ENCODE results near the gene MED17.

DNA sequence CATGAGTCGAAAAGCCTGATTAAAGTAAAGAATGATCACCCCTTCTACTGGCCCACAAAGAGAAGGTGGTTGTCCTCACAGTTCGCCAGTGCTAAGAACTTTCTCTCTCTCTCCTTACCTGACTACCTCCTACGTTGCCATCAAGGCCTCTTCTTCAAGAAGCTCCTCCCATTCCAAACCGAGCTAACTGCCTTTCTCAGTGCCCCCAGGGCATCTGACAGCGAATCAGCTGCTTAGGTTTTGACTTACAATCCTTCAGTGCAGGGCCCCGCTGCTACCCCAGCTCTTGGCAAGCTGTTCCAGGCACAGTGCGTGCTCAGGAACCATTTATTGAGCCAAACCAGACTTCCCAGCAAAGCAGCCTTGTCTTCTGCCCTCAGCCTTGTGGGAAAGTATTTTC, 60.5 kb downstream of the MED17 start:
- TF ChIP-seq, protein P1, sequence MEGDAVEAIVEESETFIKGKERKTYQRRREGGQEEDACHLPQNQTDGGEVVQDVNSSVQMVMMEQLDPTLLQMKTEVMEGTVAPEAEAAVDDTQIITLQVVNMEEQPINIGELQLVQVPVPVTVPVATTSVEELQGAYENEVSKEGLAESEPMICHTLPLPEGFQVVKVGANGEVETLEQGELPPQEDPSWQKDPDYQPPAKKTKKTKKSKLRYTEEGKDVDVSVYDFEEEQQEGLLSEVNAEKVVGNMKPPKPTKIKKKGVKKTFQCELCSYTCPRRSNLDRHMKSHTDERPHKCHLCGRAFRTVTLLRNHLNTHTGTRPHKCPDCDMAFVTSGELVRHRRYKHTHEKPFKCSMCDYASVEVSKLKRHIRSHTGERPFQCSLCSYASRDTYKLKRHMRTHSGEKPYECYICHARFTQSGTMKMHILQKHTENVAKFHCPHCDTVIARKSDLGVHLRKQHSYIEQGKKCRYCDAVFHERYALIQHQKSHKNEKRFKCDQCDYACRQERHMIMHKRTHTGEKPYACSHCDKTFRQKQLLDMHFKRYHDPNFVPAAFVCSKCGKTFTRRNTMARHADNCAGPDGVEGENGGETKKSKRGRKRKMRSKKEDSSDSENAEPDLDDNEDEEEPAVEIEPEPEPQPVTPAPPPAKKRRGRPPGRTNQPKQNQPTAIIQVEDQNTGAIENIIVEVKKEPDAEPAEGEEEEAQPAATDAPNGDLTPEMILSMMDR (IDR thresholded peaks at IDR 0.05) = no peak
- TF ChIP-seq ZFX (IDR thresholded peaks at IDR 0.05; ENCODE audit: borderline replicate concordance) = no peak

All from 22Rv1 (cell line).